Body of pancreas (tissue), 4 donors: ENCODE results near the gene CERS4. TPM values are rescaled to one million over a fixed set of nuclear protein-coding genes. Genes with fewer than 3 reads are reported as not detected.

Experiments
- ATAC-seq: fragments of 150-250 bp; one replicate; pipeline ENCODE4 v1.9.1; 2016
- DNase-seq, 4 donors: peaks; one replicate each; pipeline ENCODE4 v3.0.0-alpha.2; 2019
- H3K27ac ChIP-seq, 4 donors: fragments of 200-600 bp; sonication (generic); 1 replicate in 3 of 4; 2 replicates in 1 of 4; pipeline versions ENCODE4 v1.5.1 to v1.6.1; 2016 to 2019; ENCODE audit warnings: mild to moderate bottlenecking in 1 of 4, mixed read lengths in 1 of 4, moderate library complexity in 1 of 4
- H3K27me3 ChIP-seq, 2 donors: fragments of 200-600 bp; sonication (generic); one replicate each; pipeline ENCODE4 v1.6.0; 2016; ENCODE audit warnings: mild to moderate bottlenecking in 1 of 2
- H3K36me3 ChIP-seq, 2 donors: fragments of 200-600 bp; sonication (generic); replicated peaks in 1 of 2; 2 replicates each; pipeline ENCODE4 v1.5.1; 2016; ENCODE audit warnings: low read depth in 2 of 2; ENCODE audit not compliant: insufficient read depth in 1 of 2
- H3K4me1 ChIP-seq: fragments of 200-600 bp; sonication (generic); one replicate; pipeline ENCODE4 v1.6.0; 2016
- H3K4me3 ChIP-seq, 2 donors: fragments of 200-600 bp; sonication (generic); 1 replicate in 1 of 2; 2 replicates in 1 of 2; pipeline ENCODE4 v1.5.1; 2016 to 2019
- H3K9me3 ChIP-seq, 3 donors: fragments of 200-600 bp; sonication (generic); 1 replicate in 2 of 3; 2 replicates in 1 of 3; pipeline ENCODE4 v1.5.1; 2016
- CTCF ChIP-seq, 7 experiments: fragments of 450-650 bp in 4 of 7; fragments of 200-600 bp in 3 of 7; sonication (generic) in 3 of 7; IDR thresholded peaks; one replicate each; pipeline ENCODE4 v1.5.1; 2016 to 2019; ENCODE audit warnings: antibody characterized with exemption in 7 of 7
- POLR2A ChIP-seq, 3 donors: fragments of 450-650 bp; IDR thresholded peaks; one replicate each; pipeline ENCODE4 v1.6.1; 2016; ENCODE audit warnings: antibody characterized with exemption in 3 of 3, mild to moderate bottlenecking in 2 of 3
- WGBS, 2 donors: methylation state at CpG; one replicate each; pipeline ENCODE4 v1.1.5; 2017; 5-methylcytosine and 5-hydroxymethylcytosine counted together
- intact Hi-C: fragments of 100-400 bp; cut with DNase I; formaldehyde crosslinking; loops from one replicate; pipeline ENCODE4 v1.15.1; 2023
- total RNA-seq, 2 donors: library from RNA; depleted of rRNA; stranded (reverse); fragments of >200 nt; gene quantifications; one replicate each; pipeline ENCODE4 v1.1.0, GENCODE V29; 2016

Gene CERS4
- total RNA-seq, 2 donors from 2014 or later, result 53.1 to 87.4 TPM

- ATAC-seq, result no peak
- intact Hi-C loops, result no loop called here
- H3K4me3 ChIP-seq, result no peak overlapping the region
- H3K27ac ChIP-seq, result peak overlapping the region; percentile 84 to 96 (median 88)
- no peaks in the 10 kb centered on the region for H3K27me3 ChIP-seq
- no peak for TF ChIP-seq CTCF (IDR thresholded peaks at IDR 0.05)
- no peak for TF ChIP-seq POLR2A (IDR thresholded peaks at IDR 0.05)
- peaks cover 67% of the 10 kb centered on the region for H3K4me1 ChIP-seq
- WGBS, 2 donors, result 53 to 54% methylated on average over 6 of the region's 6 CpGs
- DNase-seq, result no peak
- H3K36me3 ChIP-seq, result no peaks in the 10 kb centered on the region
- no peaks in the 10 kb centered on the region for H3K9me3 ChIP-seq
Measured at GRCh38 chr19:8237026-8237425, 27.9 kb downstream of the CERS4 start.

- H3K9me3 ChIP-seq, result no peaks in the 10 kb centered on the region
- peak; percentile 81 to 91 (median 90) for DNase-seq
- WGBS, 2 donors, result 38 to 42% methylated on average over 1 of the region's 1 CpG
- H3K36me3 ChIP-seq, result no peaks in the 10 kb centered on the region
- H3K4me3 ChIP-seq, result no peak overlapping the region
- TF ChIP-seq CTCF (IDR thresholded peaks at IDR 0.05), result no peak
- no peak for TF ChIP-seq POLR2A (IDR thresholded peaks at IDR 0.05)
- intact Hi-C loops, result no loop called here
- H3K4me1 ChIP-seq, result peaks cover 71% of the 10 kb centered on the region
- peak overlapping the region; percentile 84 to 96 (median 88) for H3K27ac ChIP-seq
- no peaks in the 10 kb centered on the region for H3K27me3 ChIP-seq
- peak; percentile 82 for ATAC-seq
Measured at GRCh38 chr19:8238251-8238650, 29.1 kb downstream of the CERS4 start.

- Histone ChIP-seq H3K4me3 (no peak overlapping the region), H3K9me3 (no peaks in the 10 kb centered on the region), H3K36me3 (no peaks in the 10 kb centered on the region), H3K4me1 (peaks cover 71% of the 10 kb centered on the region), H3K27ac (peak overlapping the region; percentile 76 to 96 (median 85)), H3K27me3 (no peaks in the 10 kb centered on the region)
- intact Hi-C loops, result no loop called here
- DNase-seq (no peak), ATAC-seq (no peak)
- WGBS, 2 donors, result 79 to 93% methylated on average over 3 of the region's 3 CpGs
- no peak for TF ChIP-seq CTCF (IDR thresholded peaks at IDR 0.05)
- no peak for TF ChIP-seq POLR2A (IDR thresholded peaks at IDR 0.05)
Measured at GRCh38 chr19:8239528-8240273, 30.5 kb downstream of the CERS4 start.

- H3K4me3 ChIP-seq, result no peak overlapping the region
- no peaks in the 10 kb centered on the region for H3K9me3 ChIP-seq
- 6 to 7% methylated on average over 10 to 17 of the region's 17 CpGs for WGBS, 2 donors
- intact Hi-C loops, result no loop called here
- H3K27me3 ChIP-seq, result no peaks in the 10 kb centered on the region
- peak overlapping the region; percentile 76 to 96 (median 85) for H3K27ac ChIP-seq
- peak; percentile 78 for ATAC-seq
- TF ChIP-seq POLR2A (IDR thresholded peaks at IDR 0.05) (peak in 1 of 3 donors; percentile 19), CTCF (IDR thresholded peaks at IDR 0.05) (no peak)
- H3K4me1 ChIP-seq, result peaks cover 69% of the 10 kb centered on the region
- peak; percentile 92 to 98 (median 96) for DNase-seq
- H3K36me3 ChIP-seq, result no peaks in the 10 kb centered on the region
Measured at GRCh38 chr19:8240274-8241229, 31.4 kb downstream of the CERS4 start.
